ENCODE results near the gene TBC1D22A. TPM values are rescaled to one million over a fixed set of nuclear protein-coding genes. Genes with fewer than 3 reads are reported as not detected.
A peak's percentile ranks its signal among the peaks of the same experiment; 100 is the strongest.

The TBC1D22A gene
- total RNA-seq, 2 donors from 2014 or later, result 15.8 to 17.4 TPM

GRCh38 chr22:46925818-46926217 lies 163.4 kb downstream of the TBC1D22A start:
- intact Hi-C loops (cut with DNase I), result no loop called here
- DNase-seq, result no peak
- ATAC-seq, result no peak

- intact Hi-C loops (cut with DNase I), result no loop called here
- DNase-seq (no peak), ATAC-seq (no peak)
Observed at GRCh38 chr22:46929046-46929709, 166.7 kb downstream of the TBC1D22A start.

- ATAC-seq (no peak), DNase-seq (no peak)
- intact Hi-C loops (cut with DNase I), result no loop called here
Observed at GRCh38 chr22:46929710-46930204, 167.3 kb downstream of the TBC1D22A start.

- intact Hi-C loops (cut with DNase I), result no loop called here
- no peak for ATAC-seq
Observed at GRCh38 chr22:46931414-46931813, 169.0 kb downstream of the TBC1D22A start.

GRCh38 chr22:46931881-46932280 lies 169.4 kb downstream of the TBC1D22A start:
- DNase-seq, result no peak
- no peak for ATAC-seq
- intact Hi-C loops (cut with DNase I), result no loop called here

More at GRCh38 chr22:46931414-46931813, 169.0 kb downstream of the TBC1D22A start:
- DNase-seq, result no peak

GRCh38 chr22:46933040-46933930 lies 170.8 kb downstream of the TBC1D22A start:
- DNase-seq (no peak), ATAC-seq (no peak)
- intact Hi-C loops (cut with DNase I), result no loop called here

- DNase-seq (no peak), ATAC-seq (no peak)
- intact Hi-C loops (cut with DNase I), result no loop called here
Observed at GRCh38 chr22:46934172-46934745, 171.8 kb downstream of the TBC1D22A start.

GRCh38 chr22:46934746-46935491 lies 172.5 kb downstream of the TBC1D22A start:
- DNase-seq (no peak), ATAC-seq (peak; percentile 35 to 92)
- intact Hi-C loops (cut with DNase I), result no loop called here

GRCh38 chr22:46935506-46936377 lies 173.3 kb downstream of the TBC1D22A start:
- intact Hi-C loops (cut with DNase I), result no loop called here
- DNase-seq (no peak), ATAC-seq (peak; percentile 75 to 77)

GRCh38 chr22:46936378-46936903 lies 174.0 kb downstream of the TBC1D22A start:
- DNase-seq (no peak), ATAC-seq (peak; percentile 39 to 53)
- intact Hi-C loops (cut with DNase I), result no loop called here

GRCh38 chr22:46937185-46937584 lies 174.7 kb downstream of the TBC1D22A start:
- ATAC-seq (no peak), DNase-seq (no peak)
- intact Hi-C loops (cut with DNase I), result no loop called here

- intact Hi-C loops (cut with DNase I), result no loop called here
- ATAC-seq (no peak), DNase-seq (no peak)
Observed at GRCh38 chr22:46937939-46938338, 175.5 kb downstream of the TBC1D22A start.

GRCh38 chr22:46941968-46942798 lies 179.7 kb downstream of the TBC1D22A start:
- intact Hi-C loops (cut with DNase I), result no loop called here
- peak; percentile 62 for DNase-seq
- peak; percentile 44 to 72 for ATAC-seq

GRCh38 chr22:46942799-46943785 lies 180.6 kb downstream of the TBC1D22A start:
- ATAC-seq, result peak; percentile 63 to 78
- intact Hi-C loops (cut with DNase I), result no loop called here
- peak; percentile 68 for DNase-seq

GRCh38 chr22:46945481-46945880 lies 183.0 kb downstream of the TBC1D22A start:
- DNase-seq (no peak), ATAC-seq (no peak)
- intact Hi-C loops (cut with DNase I), result no loop called here

GRCh38 chr22:46946383-46946962 lies 184.0 kb downstream of the TBC1D22A start:
- DNase-seq, result no peak
- intact Hi-C loops (cut with DNase I), result no loop called here

More at GRCh38 chr22:46946383-46946962, 184.0 kb downstream of the TBC1D22A start:
- no peak for ATAC-seq

Measured in left cardiac atrium (tissue), 4 donors.